GM18907 (cell line): ENCODE results near the gene ZC2HC1B.
"Not testable (repeated sequence)": the region's sequence is repeated elsewhere in the genome, so short reads cannot be mapped to it uniquely, and the experiment has no call there.

Experiments
- ATAC-seq: cut with Tn5 transposase; IDR thresholded peaks from one replicate; pipeline ENCODE4 v1.9.1; 2021; ENCODE audit warnings: mild to moderate bottlenecking, moderate library complexity; ENCODE audit not compliant: unreplicated experiment

ZC2HC1B gene, protein sequence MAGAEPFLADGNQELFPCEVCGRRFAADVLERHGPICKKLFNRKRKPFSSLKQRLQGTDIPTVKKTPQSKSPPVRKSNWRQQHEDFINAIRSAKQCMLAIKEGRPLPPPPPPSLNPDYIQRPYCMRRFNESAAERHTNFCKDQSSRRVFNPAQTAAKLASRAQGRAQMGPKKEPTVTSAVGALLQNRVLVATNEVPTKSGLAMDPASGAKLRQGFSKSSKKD

DNA sequence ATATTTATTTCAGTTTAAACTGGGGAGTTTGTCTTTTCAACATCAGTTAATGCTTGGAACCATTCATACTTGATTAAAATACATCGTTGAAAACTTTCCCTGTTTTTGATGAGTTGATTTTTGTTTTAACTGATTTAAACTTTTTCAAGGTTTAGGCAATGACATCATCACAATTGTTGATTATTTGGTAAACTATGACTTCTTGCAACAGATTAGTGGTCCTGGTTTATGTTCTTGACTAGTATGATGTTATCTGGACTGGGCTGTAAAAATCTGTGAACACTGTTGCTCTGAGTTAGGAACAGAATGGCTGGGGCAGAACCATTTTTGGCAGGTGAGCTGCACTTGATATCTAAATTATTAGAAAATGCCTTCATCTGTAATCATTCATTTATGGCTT, at the start of gene ZC2HC1B:
ZC2HC1B (plus strand) TSS at position 241 of the 400 bp plus-strand sequence; CDS start at position 307, 66 bp downstream.
- ATAC-seq: no peak

DNA sequence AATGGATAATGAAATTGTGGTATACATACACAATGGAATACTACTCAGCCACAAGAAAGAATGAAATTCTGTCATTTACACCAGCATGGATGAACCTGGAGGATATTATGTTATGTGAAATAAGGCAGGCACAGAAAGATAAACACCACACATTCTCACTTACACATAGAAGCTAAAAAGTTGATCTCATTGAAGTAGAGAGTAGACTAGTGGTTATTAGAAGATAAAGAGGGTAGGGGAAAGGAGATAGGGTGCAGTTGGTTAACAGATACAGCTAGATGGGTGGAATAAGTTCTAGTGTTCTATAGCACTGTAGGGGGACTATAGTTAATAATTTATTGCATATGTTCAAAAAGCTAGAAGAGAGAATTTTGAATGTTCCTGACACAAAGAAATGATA, 46.7 kb upstream of the ZC2HC1B start:
- no peak for ATAC-seq

DNA sequence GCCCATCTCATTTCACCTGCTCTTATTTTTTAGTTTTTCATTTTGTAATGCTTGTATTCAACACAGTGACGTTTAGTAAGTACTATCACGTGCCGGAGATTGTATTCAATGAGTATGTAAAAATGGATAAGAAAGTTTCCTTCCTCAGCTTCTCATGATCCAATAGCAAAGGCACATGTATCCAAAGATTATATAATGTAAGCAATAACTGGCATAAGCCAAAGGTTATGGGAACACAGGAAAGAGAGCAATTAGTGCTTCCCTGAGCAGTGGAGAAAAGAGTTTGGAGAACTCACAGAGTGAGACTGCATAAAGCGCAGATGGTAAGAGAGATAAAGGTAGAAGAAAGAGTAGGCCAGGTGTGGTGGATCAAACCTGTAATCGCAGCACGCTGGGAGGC, 42.9 kb upstream of the ZC2HC1B start:
- no peak for ATAC-seq

DNA sequence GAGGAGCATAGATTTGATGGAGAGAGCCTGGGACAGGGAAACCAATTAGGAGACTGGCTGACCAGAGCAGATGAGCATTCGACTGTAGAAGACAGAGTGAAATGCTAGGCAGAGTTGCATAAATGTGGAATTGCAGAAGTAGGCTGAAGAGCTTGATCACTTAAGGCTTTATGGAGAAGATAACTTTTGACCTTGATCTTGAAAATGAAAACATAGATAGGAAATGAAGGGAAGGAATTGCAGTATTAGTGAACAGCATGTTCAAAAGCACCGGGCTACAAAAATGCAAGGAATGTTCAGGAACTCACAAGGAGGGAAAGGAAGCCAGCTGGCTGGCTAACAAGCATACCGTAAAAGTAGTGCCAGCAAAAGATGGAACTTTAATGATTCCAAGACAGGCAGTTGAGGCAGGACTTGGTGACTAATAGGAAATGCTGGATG, 41.7 kb upstream of the ZC2HC1B start:
- ATAC-seq: no peak

GRCh38 chr6:143823548-143823947, 40.7 kb upstream of the ZC2HC1B start:
- no peak for ATAC-seq

GRCh38 chr6:143828572-143828971, 35.7 kb upstream of the ZC2HC1B start:
- ATAC-seq: no peak

DNA sequence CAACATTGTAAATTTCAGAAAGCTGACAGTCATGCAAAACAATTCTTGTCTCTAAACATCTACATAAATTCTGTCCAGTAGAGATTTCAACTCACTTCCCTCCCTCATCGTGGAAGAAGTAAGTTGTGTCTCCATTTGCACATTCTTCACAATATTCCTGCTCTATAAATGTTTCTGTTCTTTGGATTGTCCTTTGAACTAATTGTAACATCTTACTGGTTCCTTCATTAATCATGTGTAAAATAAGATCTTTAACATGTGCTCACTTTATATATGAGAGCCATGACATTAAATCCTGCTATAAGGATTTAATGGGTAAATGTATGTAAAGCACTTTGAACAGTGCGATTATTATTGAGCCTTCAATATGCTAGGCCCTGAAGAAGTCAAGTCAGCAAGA, 28.1 kb upstream of the ZC2HC1B start:
- ATAC-seq: no peak

- ATAC-seq: no peak
Observed at GRCh38 chr6:143838395-143838794, 25.9 kb upstream of the ZC2HC1B start.

- ATAC-seq: no peak
Observed at GRCh38 chr6:143839196-143839595, 25.1 kb upstream of the ZC2HC1B start.

DNA sequence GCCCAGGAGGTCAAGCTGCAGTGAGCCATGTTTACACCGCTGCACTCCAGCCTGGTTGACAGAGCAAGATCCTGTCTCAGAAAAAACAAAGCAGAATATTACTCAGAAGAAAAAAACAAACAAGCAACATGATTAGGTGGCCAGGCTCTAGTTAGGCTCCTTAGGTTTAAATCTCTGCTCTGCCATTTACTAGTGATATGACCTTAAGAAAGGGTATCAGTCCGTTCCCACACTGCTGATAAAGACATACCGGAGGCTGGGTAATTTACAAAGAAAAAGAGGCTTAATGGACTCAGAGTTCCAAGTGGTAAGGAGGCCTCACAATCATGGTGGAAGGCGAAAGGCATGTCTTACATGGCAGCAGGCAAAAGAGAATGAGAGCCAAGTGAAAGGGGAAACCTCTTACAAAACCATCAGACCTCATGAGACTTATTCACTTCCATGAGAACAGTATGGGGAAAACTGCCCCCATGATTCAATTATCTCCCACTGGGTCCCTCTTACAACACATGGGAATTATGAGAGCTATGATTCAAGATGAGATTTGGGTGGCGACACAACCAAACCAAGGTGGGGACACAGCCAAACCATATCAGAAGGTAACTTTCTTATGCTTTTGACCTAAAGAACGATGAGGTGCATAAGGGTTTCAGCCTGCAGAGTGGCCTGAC, 23.5 kb upstream of the ZC2HC1B start:
- ATAC-seq: no peak

DNA sequence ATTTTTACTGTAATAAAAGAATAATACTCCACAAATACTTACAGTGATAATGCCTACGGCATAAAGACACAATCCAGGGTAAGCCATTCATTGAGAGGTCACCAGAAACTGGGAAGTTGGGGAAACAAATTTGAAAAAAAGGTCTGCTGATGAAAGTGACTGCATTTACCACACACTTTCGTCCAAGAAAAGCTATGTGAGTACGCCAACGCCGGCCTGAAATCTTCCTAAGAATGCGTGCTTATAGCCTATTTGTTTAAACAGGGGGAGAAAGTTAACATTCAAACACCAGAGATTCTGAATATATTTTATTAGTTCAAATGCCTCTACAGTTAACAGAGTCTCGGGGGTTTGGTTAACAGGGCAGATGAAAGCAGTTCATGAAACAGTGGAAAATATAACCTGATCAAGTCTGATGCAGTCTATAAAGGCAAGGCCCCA, 21.8 kb upstream of the ZC2HC1B start:
- ATAC-seq: no peak

DNA sequence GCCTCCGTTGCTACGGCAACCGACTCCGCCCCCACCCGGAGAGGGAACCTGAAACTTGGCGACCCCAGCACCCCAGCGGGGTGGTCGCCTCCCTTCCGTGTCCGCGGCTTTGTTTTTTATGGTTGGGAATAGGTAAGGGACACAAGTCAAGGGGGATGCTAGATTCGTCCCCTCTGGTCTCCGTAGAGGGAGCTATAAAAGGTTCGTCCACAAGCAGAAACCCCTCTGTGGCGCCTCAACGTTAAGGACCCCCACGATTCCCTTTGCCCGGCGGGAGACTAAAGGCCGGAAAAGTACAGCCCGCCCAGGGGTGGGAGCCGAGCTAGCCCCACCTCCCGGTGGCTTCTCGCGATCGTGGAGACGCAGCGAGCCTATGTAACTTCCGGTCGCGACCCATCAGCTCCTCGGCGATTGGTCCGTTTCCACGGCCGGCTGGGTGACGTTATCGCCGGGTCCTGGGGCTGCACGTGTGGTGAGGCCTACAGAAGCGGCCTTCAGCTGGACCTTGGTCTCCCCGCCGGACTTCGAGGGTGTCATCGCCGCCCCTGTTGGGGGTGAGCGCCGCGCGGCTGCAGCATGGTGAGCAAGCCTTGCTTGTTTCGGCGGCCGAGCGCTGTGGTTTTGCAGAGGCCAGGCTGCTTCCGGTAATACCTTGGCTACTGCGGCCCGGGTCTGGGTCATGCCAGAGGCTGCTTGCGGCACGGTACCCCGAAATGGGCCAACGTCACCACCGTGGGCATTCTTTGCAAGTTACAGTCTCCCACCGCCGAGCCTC, 21.2 kb upstream of the ZC2HC1B start, which contains the start of gene LTV1:
LTV1 (plus strand) TSS at position 437 of the 775 bp plus-strand sequence; CDS start at position 577, 140 bp downstream.
- peak; percentile 100 for ATAC-seq

DNA sequence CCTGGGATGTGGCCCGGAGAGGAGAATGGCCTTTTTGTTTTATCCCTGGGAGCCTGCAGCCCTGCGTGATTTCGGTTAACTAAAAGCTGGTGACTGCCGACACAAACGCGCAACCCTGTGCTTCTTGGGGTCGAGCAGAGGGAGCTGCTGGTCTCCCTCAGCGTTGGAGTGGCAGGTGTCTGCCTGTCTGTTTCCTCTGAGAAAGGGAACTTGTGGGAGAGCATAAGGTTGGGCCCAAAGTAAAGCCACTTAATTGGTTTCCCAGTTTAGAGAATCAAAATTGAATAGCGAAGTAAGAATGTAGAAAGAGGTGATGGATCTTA, 20.6 kb upstream of the ZC2HC1B start:
- peak; percentile 14 for ATAC-seq

GRCh38 chr6:143844006-143844405, 20.3 kb upstream of the ZC2HC1B start:
- no peak for ATAC-seq

GRCh38 chr6:143845033-143845432, 19.2 kb upstream of the ZC2HC1B start:
- no peak for ATAC-seq

- not testable (repeated sequence) for ATAC-seq
Observed at GRCh38 chr6:143851706-143852105, 12.6 kb upstream of the ZC2HC1B start.

- ATAC-seq: not testable (repeated sequence)
Observed at GRCh38 chr6:143855057-143855456, 9.2 kb upstream of the ZC2HC1B start.

- ATAC-seq: not testable (repeated sequence)
Observed at GRCh38 chr6:143856762-143857161, 7.5 kb upstream of the ZC2HC1B start.

- no peak for ATAC-seq
Observed at GRCh38 chr6:143857651-143858050, 6.6 kb upstream of the ZC2HC1B start.

GRCh38 chr6:143859891-143860660, 4.2 kb upstream of the ZC2HC1B start:
- ATAC-seq: no peak

DNA sequence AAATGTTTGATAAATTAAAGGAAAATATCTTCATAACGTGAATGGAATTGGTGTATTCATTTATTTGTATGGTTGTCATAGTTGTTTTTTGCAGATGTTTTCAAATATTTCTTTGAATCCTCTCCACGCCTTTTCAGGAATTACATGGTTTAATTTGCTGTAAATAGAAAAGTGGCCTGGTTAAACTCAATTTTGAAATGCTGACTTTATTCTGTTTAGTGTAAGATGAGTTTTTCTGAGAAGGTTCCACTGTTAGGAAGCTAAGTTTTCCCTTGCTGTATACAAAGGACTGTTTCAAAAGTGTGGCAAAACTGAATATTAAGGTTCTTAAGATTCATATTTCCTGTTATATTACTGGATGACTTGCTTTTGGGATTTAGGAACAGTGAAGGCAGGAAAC, 503 bp upstream of the ZC2HC1B start:
- no peak for ATAC-seq
